Measurements from ENCODE around the gene DSN1. TPM values are rescaled to one million over a fixed set of nuclear protein-coding genes. Genes with fewer than 3 reads are reported as not detected.

Gene DSN1
- total RNA-seq, 1 experiment from 2014 or later = 27.9 TPM

GRCh38 chr20:36717021-36717420 is 56.5 kb downstream of the DSN1 start:
- H3K27ac ChIP-seq (ENCODE audit: low read depth, low read length) = no peak overlapping the region
- H3K4me1 ChIP-seq (ENCODE audit: control insufficient read depth in 1 of 2, insufficient read depth in 2 of 2, low read length in 2 of 2) = no peaks in the 10 kb centered on the region
- ChIA-PET CTCF (no interaction called here), RAD21 (ENCODE audit: low non-redundant PET in 1 of 2, low total read pairs in 2 of 2, uncharacterized antibody in 2 of 2, unreplicated experiment in 2 of 2) (no interaction called here), POLR2A (no interaction called here)
- ATAC-seq (no peak), DNase-seq (ENCODE audit: low read depth, low spot score) (no peak)
- no peaks in the 10 kb centered on the region for H3K79me2 ChIP-seq (ENCODE audit: insufficient read depth, low read length)
- no peak overlapping the region for H3K9ac ChIP-seq (ENCODE audit: low read length)
- no peaks in the 10 kb centered on the region for H3K27me3 ChIP-seq (ENCODE audit: insufficient read depth, low read length)
- H3K4me2 ChIP-seq (ENCODE audit: low read length) = no peak overlapping the region
- H2AFZ ChIP-seq (ENCODE audit: low read depth, low read length, poor library complexity, severe bottlenecking) = no peak overlapping the region
- BruUV-seq (replicated peaks) = no TSS peak
- intact Hi-C loops (cut with micrococcal nuclease) = no loop called here
- no peaks in the 10 kb centered on the region for H3K9me3 ChIP-seq (ENCODE audit: control insufficient read depth in 1 of 2, insufficient read depth in 1 of 2, low read depth in 1 of 2, low read length in 2 of 2)
- no peak for TF ChIP-seq EZH2phosphoT487 (IDR thresholded peaks at IDR 0.05; ENCODE audit: borderline replicate concordance)
- no peak for TF ChIP-seq SP1 (IDR thresholded peaks at IDR 0.05; ENCODE audit: low read depth)
- no peaks in the 10 kb centered on the region; a peak in 1 of 4 replicates for H3K36me3 ChIP-seq (ENCODE audit: control insufficient read depth in 1 of 2, insufficient read depth in 2 of 2, low read length in 2 of 2)
- no peak overlapping the region for H3K4me3 ChIP-seq (replicated peaks in 1 of 2; ENCODE audit: low read depth in 1 of 2, low read length in 2 of 2)
- no peaks in the 10 kb centered on the region for H3K9me2 ChIP-seq (ENCODE audit: insufficient read depth)
- H4K20me1 ChIP-seq (ENCODE audit: insufficient read depth) = no peaks in the 10 kb centered on the region

GRCh38 chr20:36712775-36713174 is 60.8 kb downstream of the DSN1 start:
- H3K4me1 ChIP-seq (ENCODE audit: control insufficient read depth in 1 of 2, insufficient read depth in 2 of 2, low read length in 2 of 2) = no peaks in the 10 kb centered on the region
- H3K36me3 ChIP-seq (ENCODE audit: control insufficient read depth in 1 of 2, insufficient read depth in 2 of 2, low read length in 2 of 2) = no peaks in the 10 kb centered on the region
- no peak overlapping the region for H3K9ac ChIP-seq (ENCODE audit: low read length)
- no peak overlapping the region for H3K4me3 ChIP-seq (replicated peaks in 1 of 2; ENCODE audit: low read depth in 1 of 2, low read length in 2 of 2)
- H4K20me1 ChIP-seq (ENCODE audit: insufficient read depth) = no peaks in the 10 kb centered on the region
- H3K9me3 ChIP-seq (ENCODE audit: control insufficient read depth in 1 of 2, insufficient read depth in 1 of 2, low read depth in 1 of 2, low read length in 2 of 2) = no peaks in the 10 kb centered on the region
- ChIA-PET RAD21 (ENCODE audit: low non-redundant PET in 1 of 2, low total read pairs in 2 of 2, uncharacterized antibody in 2 of 2, unreplicated experiment in 2 of 2) (no interaction called here), POLR2A (no interaction called here), CTCF (no interaction called here)
- H3K27ac ChIP-seq (ENCODE audit: low read depth, low read length) = no peak overlapping the region
- ATAC-seq (no peak), DNase-seq (ENCODE audit: low read depth, low spot score) (no peak)
- intact Hi-C loops (cut with micrococcal nuclease) = no loop called here
- no peaks in the 10 kb centered on the region for H3K9me2 ChIP-seq (ENCODE audit: insufficient read depth)
- TF ChIP-seq EZH2phosphoT487 (IDR thresholded peaks at IDR 0.05; ENCODE audit: borderline replicate concordance) (no peak), POLR2AphosphoS5 (IDR thresholded peaks at IDR 0.05; ENCODE audit: low read depth, low read length) (no peak)
- no peak overlapping the region for H2AFZ ChIP-seq (ENCODE audit: low read depth, low read length, poor library complexity, severe bottlenecking)
- H3K79me2 ChIP-seq (ENCODE audit: insufficient read depth, low read length) = no peaks in the 10 kb centered on the region
- no peaks in the 10 kb centered on the region for H3K27me3 ChIP-seq (ENCODE audit: insufficient read depth, low read length)
- no peak overlapping the region for H3K4me2 ChIP-seq (ENCODE audit: low read length)
- BruUV-seq (replicated peaks) = no TSS peak

- Histone ChIP-seq H4K20me1 (ENCODE audit: insufficient read depth) (no peaks in the 10 kb centered on the region), H3K4me3 (replicated peaks in 1 of 2; ENCODE audit: low read depth in 1 of 2, low read length in 2 of 2) (no peak overlapping the region), H3K9me3 (ENCODE audit: control insufficient read depth in 1 of 2, insufficient read depth in 1 of 2, low read depth in 1 of 2, low read length in 2 of 2) (no peaks in the 10 kb centered on the region), H3K27ac (ENCODE audit: low read depth, low read length) (no peak overlapping the region), H3K9me2 (ENCODE audit: insufficient read depth) (no peaks in the 10 kb centered on the region), H3K79me2 (ENCODE audit: insufficient read depth, low read length) (no peaks in the 10 kb centered on the region), H2AFZ (ENCODE audit: low read depth, low read length, poor library complexity, severe bottlenecking) (no peak overlapping the region), H3K36me3 (ENCODE audit: control insufficient read depth in 1 of 2, insufficient read depth in 2 of 2, low read length in 2 of 2) (no peaks in the 10 kb centered on the region), H3K9ac (ENCODE audit: low read length) (no peak overlapping the region), H3K4me1 (ENCODE audit: control insufficient read depth in 1 of 2, insufficient read depth in 2 of 2, low read length in 2 of 2) (no peaks in the 10 kb centered on the region), H3K27me3 (ENCODE audit: insufficient read depth, low read length) (no peaks in the 10 kb centered on the region), H3K4me2 (ENCODE audit: low read length) (no peak overlapping the region)
- BruUV-seq (replicated peaks) = no TSS peak
- RAD21 ChIA-PET (ENCODE audit: low non-redundant PET in 1 of 2, low total read pairs in 2 of 2, uncharacterized antibody in 2 of 2, unreplicated experiment in 2 of 2) = no interaction called here
- intact Hi-C loops (cut with micrococcal nuclease) = no loop called here
- no peak for DNase-seq (ENCODE audit: low read depth, low spot score)
- POLR2A ChIA-PET = no interaction called here
- ATAC-seq = no peak
- CTCF ChIA-PET = no interaction called here
- no peak for TF ChIP-seq POLR2A (IDR thresholded peaks at IDR 0.05; ENCODE audit: borderline replicate concordance, extremely low read depth, insufficient read depth, insufficient read length)
- no peak for TF ChIP-seq MAX (IDR thresholded peaks at IDR 0.05)
- no peak for TF ChIP-seq ZNF274 (IDR thresholded peaks at IDR 0.05; ENCODE audit: low read depth, low read length)
- TF ChIP-seq EZH2phosphoT487 (IDR thresholded peaks at IDR 0.05; ENCODE audit: borderline replicate concordance) = no peak
- TF ChIP-seq EZH2 (IDR thresholded peaks at IDR 0.05) = no peak
- TF ChIP-seq EGR1 (IDR thresholded peaks at IDR 0.05; ENCODE audit: low read depth) = no peak
- TF ChIP-seq CTCF (IDR thresholded peaks at IDR 0.05 in 2 of 3, conservative IDR thresholded peaks at IDR 0.05 in 1 of 3; ENCODE audit: borderline replicate concordance in 1 of 3, insufficient read depth in 1 of 3, low read depth in 2 of 3, low read length in 2 of 3) = no peak
- TF ChIP-seq YY1 (IDR thresholded peaks at IDR 0.05; ENCODE audit: extremely low read depth, insufficient replicate concordance, low read depth, low read length) = no peak
These were observed 64.4 kb downstream of the DSN1 start for GRCh38 chr20:36709126-36709525.
